Bronchial epithelial cell (primary cell): Measurements from ENCODE around the gene RANBP1. TPM values are rescaled to one million over a fixed set of nuclear protein-coding genes. Genes with fewer than 3 reads are reported as not detected.

Experiments used
- DNase-seq: peaks from one replicate; pipeline ENCODE4 v3.0.0-alpha.2; 2010; ENCODE audit warnings: low read depth
- FAIRE-seq: peaks from 2 replicates; lab custom pipeline; 2011; peaks lifted over from hg19 to GRCh38; lab: Jason Lieb, UNC
- H3K27me3 ChIP-seq: 2 replicates; pipeline ENCODE4 v1.5.1; 2011; ENCODE audit warnings: low read length; ENCODE audit not compliant: control insufficient read depth, insufficient read depth
- H3K36me3 ChIP-seq: 2 replicates; pipeline ENCODE4 v1.5.1; 2011; ENCODE audit warnings: low read length; ENCODE audit not compliant: control insufficient read depth, insufficient read depth
- H3K4me3 ChIP-seq: 2 replicates; pipeline ENCODE4 v1.5.1; 2011; ENCODE audit warnings: mild to moderate bottlenecking, low read depth, low read length, control low read depth
- total RNA-seq: library from RNA; depleted of rRNA; stranded (reverse); fragments of >200 nt; gene quantifications from 2 replicates; pipeline ENCODE4 v1.2.1, GENCODE V29; 2014
- TF ChIP-seq, protein P1 (sequence below): IDR thresholded peaks from 2 replicates; pipeline ENCODE4 v1.5.1; 2011; ENCODE audit warnings: mild to moderate bottlenecking, moderate library complexity, low read length, control low read depth, inconsistent platforms; ENCODE audit not compliant: insufficient read depth, severe bottlenecking

RANBP1 gene
- total RNA-seq, 1 donor from 2014 or later, result 263 TPM

DNA sequence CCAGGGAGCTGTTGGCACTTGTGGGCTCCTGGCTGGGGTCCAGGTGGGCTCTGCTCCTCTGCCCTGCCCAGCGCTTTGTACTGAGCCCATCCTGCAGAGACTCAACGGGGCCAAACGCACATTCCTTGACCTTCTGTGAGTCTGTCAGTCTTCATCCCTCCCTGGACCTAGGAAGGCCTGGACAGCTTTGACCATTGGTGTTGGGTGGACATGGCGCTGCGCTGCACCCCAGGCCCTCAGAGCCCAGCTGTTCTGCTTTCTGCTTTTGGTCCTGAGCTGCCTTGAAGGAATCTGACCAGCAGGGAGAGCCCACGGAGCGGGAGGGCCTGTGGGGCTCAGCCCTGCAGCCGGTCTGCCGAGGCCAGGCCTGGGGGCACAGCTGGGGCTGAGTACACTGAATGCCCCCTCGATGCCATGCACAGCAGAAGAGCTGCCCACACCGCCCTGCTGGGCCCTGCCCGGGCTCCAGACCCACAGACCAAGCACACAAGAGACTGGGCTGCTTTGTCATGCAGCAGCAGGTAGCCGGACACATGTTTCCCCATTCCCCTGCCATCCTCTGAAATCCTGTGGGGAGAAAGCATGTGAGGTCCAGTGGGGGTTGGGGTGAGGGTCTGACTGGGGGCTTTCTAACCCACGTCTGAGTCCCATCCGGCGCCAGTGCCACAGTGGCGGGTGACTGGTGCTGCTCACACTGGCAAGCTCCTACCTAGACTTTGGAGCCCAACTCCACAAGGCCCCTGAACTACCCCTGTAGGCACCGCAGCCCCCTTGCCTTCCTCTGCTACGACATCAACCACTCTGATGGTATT, 59.1 kb downstream of the RANBP1 start:
- TF ChIP-seq, protein P1, sequence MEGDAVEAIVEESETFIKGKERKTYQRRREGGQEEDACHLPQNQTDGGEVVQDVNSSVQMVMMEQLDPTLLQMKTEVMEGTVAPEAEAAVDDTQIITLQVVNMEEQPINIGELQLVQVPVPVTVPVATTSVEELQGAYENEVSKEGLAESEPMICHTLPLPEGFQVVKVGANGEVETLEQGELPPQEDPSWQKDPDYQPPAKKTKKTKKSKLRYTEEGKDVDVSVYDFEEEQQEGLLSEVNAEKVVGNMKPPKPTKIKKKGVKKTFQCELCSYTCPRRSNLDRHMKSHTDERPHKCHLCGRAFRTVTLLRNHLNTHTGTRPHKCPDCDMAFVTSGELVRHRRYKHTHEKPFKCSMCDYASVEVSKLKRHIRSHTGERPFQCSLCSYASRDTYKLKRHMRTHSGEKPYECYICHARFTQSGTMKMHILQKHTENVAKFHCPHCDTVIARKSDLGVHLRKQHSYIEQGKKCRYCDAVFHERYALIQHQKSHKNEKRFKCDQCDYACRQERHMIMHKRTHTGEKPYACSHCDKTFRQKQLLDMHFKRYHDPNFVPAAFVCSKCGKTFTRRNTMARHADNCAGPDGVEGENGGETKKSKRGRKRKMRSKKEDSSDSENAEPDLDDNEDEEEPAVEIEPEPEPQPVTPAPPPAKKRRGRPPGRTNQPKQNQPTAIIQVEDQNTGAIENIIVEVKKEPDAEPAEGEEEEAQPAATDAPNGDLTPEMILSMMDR, result no peak
- FAIRE-seq, result no peak
- no peaks in the 10 kb centered on the region for H3K36me3 ChIP-seq
- H3K4me3 ChIP-seq, result no peak overlapping the region
- no peak for DNase-seq
- H3K27me3 ChIP-seq, result peaks cover 5% of the 10 kb centered on the region

DNA sequence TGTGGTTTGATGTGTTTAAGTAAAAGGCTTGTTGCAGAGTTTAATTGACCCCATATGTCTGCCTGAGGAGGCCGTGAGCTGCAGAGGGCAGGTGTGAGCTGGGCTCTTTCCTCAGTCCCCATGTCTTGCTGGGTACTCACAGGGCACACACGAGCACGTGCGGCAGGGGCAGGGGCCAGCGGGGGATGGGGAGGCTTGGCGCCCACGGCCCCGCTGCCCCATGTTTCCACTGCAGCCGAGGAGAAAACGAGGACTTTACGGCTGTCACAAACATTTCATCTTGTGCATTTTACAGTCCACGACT, 59.6 kb downstream of the RANBP1 start:
- Histone ChIP-seq H3K4me3 (no peak overlapping the region), H3K36me3 (no peaks in the 10 kb centered on the region), H3K27me3 (peaks cover 5% of the 10 kb centered on the region)
- FAIRE-seq, result no peak
- TF ChIP-seq, protein P1, result no peak
- DNase-seq, result no peak

DNA sequence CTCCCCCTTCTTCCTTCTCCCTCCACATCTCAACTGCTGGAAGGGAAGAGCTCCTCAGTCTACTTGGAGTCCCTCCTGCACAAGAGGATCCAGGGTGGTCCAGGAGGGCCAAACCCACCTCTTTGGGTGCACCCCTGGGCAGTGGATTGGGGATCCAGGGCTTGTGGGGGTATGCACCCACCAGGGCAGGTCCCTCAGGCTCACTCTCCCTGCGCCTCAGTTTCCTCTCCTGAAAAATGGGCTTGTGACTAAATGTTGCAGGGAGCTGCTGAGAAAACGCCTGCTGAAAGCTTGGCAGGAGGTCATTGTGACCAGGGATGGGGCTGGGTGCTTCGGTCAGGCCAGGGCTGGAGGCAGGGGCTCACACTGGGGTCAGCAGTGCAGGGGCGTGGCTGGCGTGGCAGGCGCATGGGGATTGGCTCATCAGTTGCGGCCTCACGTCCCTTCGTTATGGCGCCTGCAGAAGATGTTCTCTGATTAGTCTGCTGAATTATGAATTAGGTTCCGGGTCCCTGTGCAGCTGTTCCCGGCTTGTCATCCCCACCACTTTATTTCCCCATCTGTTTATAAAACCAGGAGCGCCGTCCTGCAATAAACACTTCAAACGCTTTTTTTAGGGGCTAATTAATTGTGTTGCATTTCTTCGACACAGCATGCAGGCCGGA, 60.6 kb downstream of the RANBP1 start:
- no peaks in the 10 kb centered on the region for H3K36me3 ChIP-seq
- no peak for FAIRE-seq
- TF ChIP-seq, protein P1, result no peak
- peaks cover 5% of the 10 kb centered on the region for H3K27me3 ChIP-seq
- DNase-seq, result no peak
- no peak overlapping the region for H3K4me3 ChIP-seq

Other genes with a start within 250 kb of the RANBP1 start
- gene COMT, start 174.3 kb upstream of the RANBP1 start, total RNA-seq, result 221 and 272 TPM in 2 replicates
- gene TXNRD2, start 174.3 kb upstream of the RANBP1 start, total RNA-seq, result 12.9 and 19.1 TPM in 2 replicates
- gene ARVCF, start 99.3 kb upstream of the RANBP1 start, total RNA-seq, result 19.2 and 23.2 TPM in 2 replicates
- gene TANGO2, start 95.0 kb upstream of the RANBP1 start, total RNA-seq, result 41.6 and 44.2 TPM in 2 replicates
- gene DGCR8, start 35.9 kb upstream of the RANBP1 start, total RNA-seq, result 30.5 and 39.8 TPM in 2 replicates
- gene TRMT2A, start 1.1 kb downstream of the RANBP1 start, total RNA-seq, result 37.9 and 40.7 TPM in 2 replicates
- 4.1 and 6.6 TPM in 2 replicates for gene ZDHHC8, start 15.7 kb downstream of the RANBP1 start, total RNA-seq
- not detected in 2 replicates for gene CCDC188, start 35.0 kb downstream of the RANBP1 start, total RNA-seq
- 2.6 and 2.8 TPM in 2 replicates for gene RTN4R, start 152.2 kb downstream of the RANBP1 start, total RNA-seq
- gene DGCR6L, start 204.0 kb downstream of the RANBP1 start, total RNA-seq, result 27.4 and 37.5 TPM in 2 replicates